IPS-18c (cell line): Measurements from ENCODE around the gene METRN.
"Not testable (repeated sequence)": the region's sequence is repeated elsewhere in the genome, so short reads cannot be mapped to it uniquely, and the experiment has no call there.

Experiments used
- H3K4me3 ChIP-seq: 2 replicates; pipeline ENCODE4 v1.7.0; 2013; ENCODE audit warnings: low read depth, mild to moderate bottlenecking, low read length, moderate library complexity; ENCODE audit not compliant: insufficient read depth
- H3K9me3 ChIP-seq: one replicate; pipeline ENCODE4 v1.6.1; 2013; ENCODE audit warnings: mild to moderate bottlenecking, low read length, moderate library complexity; ENCODE audit not compliant: control insufficient read depth, insufficient read depth

The METRN gene

GRCh38 chr16:734981-735881, 20.3 kb downstream of the METRN start:
- Histone ChIP-seq H3K9me3 (no peaks in the 10 kb centered on the region), H3K4me3 (no peak overlapping the region)

GRCh38 chr16:735982-736453, 21.1 kb downstream of the METRN start:
- Histone ChIP-seq H3K9me3 (no peaks in the 10 kb centered on the region), H3K4me3 (no peak overlapping the region)

GRCh38 chr16:736936-737481, 22.1 kb downstream of the METRN start:
- Histone ChIP-seq H3K9me3 (no peaks in the 10 kb centered on the region), H3K4me3 (no peak overlapping the region)

GRCh38 chr16:739560-740458, 24.9 kb downstream of the METRN start:
- no peaks in the 10 kb centered on the region for H3K9me3 ChIP-seq
- H3K4me3 ChIP-seq, result peak overlapping the region; percentile 92

- Histone ChIP-seq H3K4me3 (peak overlapping the region; percentile 92), H3K9me3 (no peaks in the 10 kb centered on the region)
Measured at GRCh38 chr16:740459-740763, 25.5 kb downstream of the METRN start.

- Histone ChIP-seq H3K4me3 (peak within 1 kb of the TSS; percentile 92), H3K9me3 (no peaks in the 10 kb centered on the region)
Measured at GRCh38 chr16:740764-741505, 26.0 kb downstream of the METRN start, which contains the start of gene CIAO3. TSS of gene CIAO3 (minus strand) at chr16:740997. CDS start at chr16:740985, 12 bp downstream.

GRCh38 chr16:741986-742629, 27.2 kb downstream of the METRN start:
- Histone ChIP-seq H3K9me3 (no peaks in the 10 kb centered on the region), H3K4me3 (no peak overlapping the region)

- H3K4me3 ChIP-seq, H3K9me3 ChIP-seq: not testable (repeated sequence)
Measured at GRCh38 chr16:742894-743293, 28.0 kb downstream of the METRN start.

GRCh38 chr16:743794-744500, 29.0 kb downstream of the METRN start:
- no peak overlapping the region for H3K4me3 ChIP-seq
- no peaks in the 10 kb centered on the region for H3K9me3 ChIP-seq

- Histone ChIP-seq H3K4me3 (no peak overlapping the region), H3K9me3 (no peaks in the 10 kb centered on the region)
Measured at GRCh38 chr16:745739-746138, 30.8 kb downstream of the METRN start.

- Histone ChIP-seq H3K4me3 (no peak overlapping the region), H3K9me3 (no peaks in the 10 kb centered on the region)
Measured at GRCh38 chr16:746637-747036, 31.7 kb downstream of the METRN start.

- H3K4me3 ChIP-seq, result no peak overlapping the region
- no peaks in the 10 kb centered on the region for H3K9me3 ChIP-seq
Measured at GRCh38 chr16:747978-748746, 33.2 kb downstream of the METRN start.

GRCh38 chr16:749010-749409, 34.1 kb downstream of the METRN start:
- H3K4me3 ChIP-seq, result no peak overlapping the region
- no peaks in the 10 kb centered on the region for H3K9me3 ChIP-seq

- H3K9me3 ChIP-seq, result no peaks in the 10 kb centered on the region
- H3K4me3 ChIP-seq, result no peak overlapping the region
Measured at GRCh38 chr16:750485-750884, 35.6 kb downstream of the METRN start.

GRCh38 chr16:751152-752006, 36.5 kb downstream of the METRN start:
- Histone ChIP-seq H3K4me3 (no peak overlapping the region), H3K9me3 (no peaks in the 10 kb centered on the region)
